Neutrophil (primary cell): ENCODE results near the gene WDR64.

Experiments used
- H3K27ac ChIP-seq: fragments of 200-600 bp; sonication (generic); 2 replicates; pipeline ENCODE4 v1.5.1; 2016; ENCODE audit warnings: mild to moderate bottlenecking, moderate library complexity
- H3K27me3 ChIP-seq: fragments of 200-600 bp; sonication (generic); 2 replicates; pipeline ENCODE4 v1.6.0; 2016; ENCODE audit warnings: mild to moderate bottlenecking
- H3K36me3 ChIP-seq: fragments of 200-600 bp; sonication (generic); 2 replicates; pipeline ENCODE4 v1.5.1; 2017
- H3K4me1 ChIP-seq, 2 experiments: fragments of 200-600 bp in 1 of 2; sonication (generic) in 1 of 2; 1 replicate in 1 of 2; 2 replicates in 1 of 2; pipeline versions ENCODE4 v1.5.1 to v1.6.1; 2013 to 2016; ENCODE audit warnings: low read depth in 1 of 2, low read length in 1 of 2, mild to moderate bottlenecking in 1 of 2, moderate library complexity in 1 of 2; ENCODE audit not compliant: control insufficient read depth in 1 of 2, insufficient read depth in 1 of 2
- H3K4me3 ChIP-seq, 2 experiments: fragments of 200-600 bp in 1 of 2; sonication (generic) in 1 of 2; 1 replicate in 1 of 2; 2 replicates in 1 of 2; pipeline ENCODE4 v1.5.1; 2013 to 2016; ENCODE audit warnings: low read depth in 1 of 2, low read length in 1 of 2, mild to moderate bottlenecking in 1 of 2, moderate library complexity in 1 of 2
- H3K9me3 ChIP-seq: fragments of 200-600 bp; sonication (generic); 2 replicates; pipeline ENCODE4 v1.5.1; 2016
- TF ChIP-seq, protein P1 (sequence below): fragments of 200-600 bp; sonication (generic); IDR thresholded peaks from 2 replicates; pipeline ENCODE4 v1.5.1; 2016; ENCODE audit warnings: antibody characterized with exemption

The WDR64 gene

DNA sequence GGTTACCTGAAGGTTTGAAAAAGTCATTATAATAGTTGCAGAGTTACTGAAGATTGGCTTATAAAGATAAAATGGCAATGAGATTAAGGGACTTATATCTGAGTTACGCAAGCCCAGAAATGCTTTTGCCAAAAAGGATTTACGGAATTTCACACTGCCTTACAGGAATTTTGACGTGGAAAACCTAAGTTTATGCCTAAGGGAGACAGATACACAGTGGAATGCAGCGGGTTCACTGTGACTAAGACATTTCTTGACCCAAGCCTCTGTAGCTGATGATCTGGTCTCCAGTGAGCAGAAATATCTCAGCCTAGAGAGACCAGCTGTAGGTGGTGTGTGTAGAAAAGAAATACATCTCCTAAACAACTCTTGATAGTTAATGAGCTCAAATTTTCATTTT, 185.8 kb downstream of the WDR64 start:
- peaks cover 5% of the 10 kb centered on the region for H3K27me3 ChIP-seq
- no peak overlapping the region for H3K27ac ChIP-seq
- H3K4me1 ChIP-seq = no peaks in the 10 kb centered on the region
- H3K9me3 ChIP-seq = no peaks in the 10 kb centered on the region
- TF ChIP-seq, protein P1, sequence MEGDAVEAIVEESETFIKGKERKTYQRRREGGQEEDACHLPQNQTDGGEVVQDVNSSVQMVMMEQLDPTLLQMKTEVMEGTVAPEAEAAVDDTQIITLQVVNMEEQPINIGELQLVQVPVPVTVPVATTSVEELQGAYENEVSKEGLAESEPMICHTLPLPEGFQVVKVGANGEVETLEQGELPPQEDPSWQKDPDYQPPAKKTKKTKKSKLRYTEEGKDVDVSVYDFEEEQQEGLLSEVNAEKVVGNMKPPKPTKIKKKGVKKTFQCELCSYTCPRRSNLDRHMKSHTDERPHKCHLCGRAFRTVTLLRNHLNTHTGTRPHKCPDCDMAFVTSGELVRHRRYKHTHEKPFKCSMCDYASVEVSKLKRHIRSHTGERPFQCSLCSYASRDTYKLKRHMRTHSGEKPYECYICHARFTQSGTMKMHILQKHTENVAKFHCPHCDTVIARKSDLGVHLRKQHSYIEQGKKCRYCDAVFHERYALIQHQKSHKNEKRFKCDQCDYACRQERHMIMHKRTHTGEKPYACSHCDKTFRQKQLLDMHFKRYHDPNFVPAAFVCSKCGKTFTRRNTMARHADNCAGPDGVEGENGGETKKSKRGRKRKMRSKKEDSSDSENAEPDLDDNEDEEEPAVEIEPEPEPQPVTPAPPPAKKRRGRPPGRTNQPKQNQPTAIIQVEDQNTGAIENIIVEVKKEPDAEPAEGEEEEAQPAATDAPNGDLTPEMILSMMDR = no peak
- H3K36me3 ChIP-seq = no peaks in the 10 kb centered on the region
- no peak overlapping the region for H3K4me3 ChIP-seq

DNA sequence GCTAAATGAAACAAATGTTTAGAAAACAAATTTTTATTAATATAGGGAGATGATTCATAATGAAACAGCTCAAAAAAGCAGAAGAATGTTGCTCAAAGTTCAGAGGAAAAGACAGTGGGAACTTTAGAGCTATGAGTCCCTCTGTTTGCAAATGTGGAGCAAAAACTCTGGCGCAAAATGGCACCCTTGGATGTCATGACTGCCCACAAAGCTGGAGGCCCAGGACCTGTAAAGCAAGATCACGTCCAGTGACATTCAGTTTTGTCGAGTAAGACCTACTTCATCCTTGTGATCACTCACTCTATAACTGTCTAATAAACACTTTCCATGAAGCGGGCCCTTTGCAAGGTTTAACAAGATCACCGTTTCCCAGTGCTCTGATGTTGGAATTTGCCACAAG, 186.8 kb downstream of the WDR64 start:
- Histone ChIP-seq H3K27ac (no peak overlapping the region), H3K27me3 (peaks cover 15% of the 10 kb centered on the region), H3K4me1 (no peaks in the 10 kb centered on the region), H3K4me3 (no peak overlapping the region), H3K36me3 (no peaks in the 10 kb centered on the region), H3K9me3 (no peaks in the 10 kb centered on the region)
- TF ChIP-seq, protein P1 = no peak

DNA sequence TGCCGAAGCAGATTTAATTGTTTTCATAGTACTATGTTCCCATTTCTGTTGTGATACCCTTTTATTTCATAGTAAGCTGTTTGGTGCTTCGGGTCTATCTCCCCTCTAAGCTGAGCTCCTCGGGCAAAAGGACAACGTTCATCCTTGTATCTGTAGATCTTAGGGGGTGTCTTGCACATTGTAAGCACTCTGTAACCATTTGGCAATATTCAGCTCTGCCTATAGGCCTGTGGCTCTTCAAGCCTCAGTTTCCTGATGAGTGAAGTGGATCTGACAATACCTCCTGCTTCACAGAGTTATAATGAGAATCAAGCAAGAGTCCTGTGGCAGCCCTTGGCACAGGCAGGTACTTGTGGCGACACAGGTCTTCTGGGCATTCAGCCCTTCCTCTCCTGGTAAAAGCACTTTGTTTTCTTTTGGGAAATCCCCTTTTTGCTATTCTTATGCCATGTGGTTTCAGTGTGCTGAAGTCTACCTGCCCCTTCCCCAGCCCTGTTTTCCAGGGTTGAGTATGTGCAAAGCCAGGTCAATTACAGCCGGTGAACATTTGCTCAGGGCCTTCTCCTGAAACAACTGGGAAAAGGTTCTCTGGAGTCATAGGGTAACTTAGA, 187.4 kb downstream of the WDR64 start:
- Histone ChIP-seq H3K27me3 (peaks cover 21% of the 10 kb centered on the region), H3K36me3 (no peaks in the 10 kb centered on the region), H3K9me3 (no peaks in the 10 kb centered on the region), H3K4me3 (no peak overlapping the region), H3K27ac (no peak overlapping the region), H3K4me1 (no peaks in the 10 kb centered on the region)
- TF ChIP-seq, protein P1 = no peak

DNA sequence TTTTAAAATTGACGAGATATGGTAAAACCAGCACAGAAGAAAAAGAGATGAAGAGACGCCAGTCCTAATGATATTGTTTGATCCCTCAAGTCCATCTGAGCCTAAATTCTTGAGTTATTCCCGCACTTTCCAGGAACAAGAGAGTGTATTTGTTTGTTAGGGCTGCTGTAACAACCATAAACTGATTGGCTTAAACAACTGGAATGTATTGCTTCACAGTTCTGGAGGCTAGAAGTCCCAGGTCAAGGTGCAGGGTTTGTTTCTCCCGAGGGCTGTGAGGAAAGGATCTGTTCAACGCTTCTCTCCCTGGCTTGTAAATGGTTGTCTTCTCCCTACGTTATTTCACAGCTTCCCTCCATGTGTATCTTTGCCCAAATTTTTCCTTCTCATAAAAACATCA, 188.1 kb downstream of the WDR64 start:
- TF ChIP-seq, protein P1 = no peak
- Histone ChIP-seq H3K4me3 (no peak overlapping the region), H3K9me3 (no peaks in the 10 kb centered on the region), H3K27ac (no peak overlapping the region), H3K27me3 (peaks cover 24% of the 10 kb centered on the region), H3K36me3 (no peaks in the 10 kb centered on the region), H3K4me1 (no peaks in the 10 kb centered on the region)

DNA sequence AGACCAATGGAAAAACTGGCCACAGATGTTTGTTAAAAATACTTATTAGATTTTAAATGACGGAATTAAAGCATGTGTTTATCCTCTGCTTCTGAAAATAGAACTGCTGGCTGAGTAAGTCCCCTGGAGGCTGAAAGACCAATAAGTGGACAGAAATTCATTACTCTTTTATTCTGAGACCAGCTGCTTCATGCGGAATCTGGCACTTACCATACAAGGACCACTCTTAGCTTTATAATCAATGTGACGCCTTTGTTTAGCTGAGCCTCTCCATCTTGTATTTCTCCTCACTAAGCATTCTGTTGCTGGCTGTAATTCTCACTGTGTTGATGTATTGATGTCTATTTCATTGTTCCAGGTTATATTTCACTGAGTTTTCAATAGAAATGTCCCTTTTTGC, 189.6 kb downstream of the WDR64 start:
- no peak overlapping the region for H3K4me3 ChIP-seq
- H3K27ac ChIP-seq = no peak overlapping the region
- H3K9me3 ChIP-seq = no peaks in the 10 kb centered on the region
- H3K36me3 ChIP-seq = no peaks in the 10 kb centered on the region
- TF ChIP-seq, protein P1 = no peak
- H3K27me3 ChIP-seq = peaks cover 24% of the 10 kb centered on the region
- H3K4me1 ChIP-seq = no peaks in the 10 kb centered on the region
